Measurements from ENCODE around the gene TAB2.
A peak's percentile ranks its signal among the peaks of the same experiment; 100 is the strongest.
"Not testable (repeated sequence)": the region's sequence is repeated elsewhere in the genome, so short reads cannot be mapped to it uniquely, and the experiment has no call there.

Gene TAB2

DNA sequence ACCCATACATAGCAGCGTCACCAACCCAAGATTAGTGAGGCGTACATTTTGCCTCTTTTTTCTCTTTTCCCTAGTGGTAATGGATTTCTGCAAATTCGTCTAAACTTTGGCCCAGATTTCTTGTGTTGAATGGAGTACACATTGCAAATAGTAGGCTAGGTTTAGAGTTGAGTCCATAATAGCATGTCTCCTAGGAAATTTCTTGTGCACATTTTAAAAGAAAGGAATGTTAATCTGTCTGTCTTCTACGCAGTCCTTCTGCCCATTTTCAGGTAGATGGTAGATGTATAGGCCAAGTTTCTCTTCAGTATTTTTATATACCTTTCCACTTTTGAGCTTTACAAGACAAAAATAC is 15.7 kb downstream of the TAB2 start:
- DNase-seq (ENCODE audit: low read depth): no peak

DNA sequence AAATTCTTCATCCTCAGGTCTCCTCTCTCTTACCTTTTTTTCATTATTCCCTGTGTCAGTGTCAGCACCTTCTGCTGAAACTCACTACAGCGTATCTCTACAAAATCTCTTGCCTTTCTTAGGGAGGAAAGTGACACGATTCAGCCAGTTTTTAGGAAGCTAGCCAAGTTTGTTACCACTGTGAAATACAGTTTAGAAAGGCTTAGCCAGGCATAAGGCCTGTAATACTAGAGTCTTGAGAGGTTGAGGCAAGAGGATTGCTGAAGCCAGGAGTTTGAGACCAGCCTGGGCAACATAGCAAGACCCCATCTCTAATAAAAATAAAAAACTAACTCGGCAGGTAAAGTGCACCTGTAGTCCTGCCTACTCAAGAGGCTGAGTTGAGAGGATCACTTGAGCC is 16.7 kb downstream of the TAB2 start:
- DNase-seq (ENCODE audit: low read depth): no peak

DNA sequence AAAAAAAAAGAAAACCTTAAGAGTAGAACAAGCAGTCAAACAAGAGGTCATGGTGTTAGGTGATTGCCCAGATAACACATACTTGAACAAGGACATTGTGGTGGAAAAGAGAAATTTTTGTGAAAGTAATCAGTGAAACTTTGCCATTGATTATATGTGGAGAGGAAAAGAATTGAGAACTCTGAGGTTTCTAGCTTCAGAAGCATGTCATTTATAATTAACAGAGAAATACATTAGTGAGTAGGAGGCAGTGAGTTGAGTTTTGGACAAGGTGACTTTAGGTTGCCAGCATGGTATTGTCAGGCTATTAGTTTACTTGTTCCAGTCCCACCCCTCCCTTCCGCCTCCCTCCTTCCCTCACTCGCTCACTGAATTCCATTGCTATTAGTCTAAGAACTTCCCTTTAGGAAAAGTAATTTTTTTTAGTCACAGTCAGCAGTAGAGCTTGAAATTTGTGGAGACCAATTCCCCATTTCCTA is 17.2 kb downstream of the TAB2 start:
- no peak for DNase-seq (ENCODE audit: low read depth)

DNA sequence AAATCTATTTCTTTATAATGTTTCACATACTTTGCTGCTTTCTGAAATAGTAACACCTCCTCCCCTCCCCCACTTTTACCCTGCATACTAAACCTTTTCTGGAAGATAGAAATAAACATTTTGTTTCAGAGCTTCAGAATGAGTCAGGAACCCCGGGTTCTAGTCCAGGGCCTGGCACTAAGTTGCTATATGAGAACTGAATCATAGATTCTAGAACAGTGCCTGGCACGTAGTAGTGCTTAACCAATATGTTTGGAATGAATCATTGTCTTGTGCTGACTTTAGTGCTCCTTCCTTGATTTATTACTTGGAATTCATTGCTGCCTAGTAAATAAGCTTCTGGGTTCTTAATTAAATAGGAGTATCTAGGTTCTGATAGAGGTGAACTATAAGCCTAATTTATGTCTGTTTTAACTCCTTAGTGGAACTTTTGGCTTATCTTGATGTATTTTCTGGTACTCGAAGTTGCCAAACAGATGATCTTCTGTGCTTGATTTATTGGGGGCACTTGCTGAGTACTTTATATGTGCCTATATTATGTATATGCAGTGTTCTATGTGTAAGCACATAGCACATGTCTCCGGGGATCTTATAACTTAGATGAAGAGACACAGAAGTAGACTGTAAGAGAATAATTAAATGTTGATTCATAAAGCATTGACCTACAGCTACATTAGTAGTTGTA is 18.6 kb downstream of the TAB2 start:
- peak; percentile 10 for DNase-seq (ENCODE audit: low read depth)

DNA sequence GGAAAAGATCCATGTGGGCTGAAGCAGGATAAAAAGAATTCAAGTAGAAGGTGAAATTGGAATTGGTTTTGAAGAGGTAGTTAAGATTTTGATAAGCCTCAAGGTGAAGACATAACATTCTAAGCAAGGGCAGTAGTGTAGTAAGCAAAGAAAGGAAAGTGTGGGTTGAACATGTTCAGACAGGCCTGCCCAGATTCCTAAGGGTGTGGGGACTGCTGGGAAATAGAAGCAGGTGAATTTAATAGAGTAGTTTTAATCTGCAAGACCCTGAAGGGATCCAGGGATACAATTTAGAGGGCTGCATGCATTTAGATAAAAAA is 19.1 kb downstream of the TAB2 start:
- DNase-seq (ENCODE audit: low read depth): no peak

DNA sequence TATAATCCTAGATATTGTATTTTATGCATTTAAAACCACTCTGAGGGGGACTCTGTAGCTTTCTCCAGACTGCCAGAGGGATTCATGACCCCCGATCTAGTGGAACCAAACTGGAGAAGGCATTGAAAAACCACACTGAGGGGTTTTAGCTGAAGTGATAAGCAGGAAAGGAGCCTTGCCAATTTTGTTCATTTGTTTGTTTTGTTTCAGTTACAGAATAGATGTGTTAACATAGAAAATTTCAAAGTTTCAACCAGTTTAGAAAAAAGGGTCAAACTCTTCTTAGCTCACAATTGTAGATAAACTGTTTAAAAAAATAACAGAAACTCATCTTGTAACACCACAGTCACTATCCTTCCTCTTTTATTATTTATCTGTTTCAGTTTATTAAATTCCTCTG is 19.8 kb downstream of the TAB2 start:
- DNase-seq (ENCODE audit: low read depth): no peak

DNA sequence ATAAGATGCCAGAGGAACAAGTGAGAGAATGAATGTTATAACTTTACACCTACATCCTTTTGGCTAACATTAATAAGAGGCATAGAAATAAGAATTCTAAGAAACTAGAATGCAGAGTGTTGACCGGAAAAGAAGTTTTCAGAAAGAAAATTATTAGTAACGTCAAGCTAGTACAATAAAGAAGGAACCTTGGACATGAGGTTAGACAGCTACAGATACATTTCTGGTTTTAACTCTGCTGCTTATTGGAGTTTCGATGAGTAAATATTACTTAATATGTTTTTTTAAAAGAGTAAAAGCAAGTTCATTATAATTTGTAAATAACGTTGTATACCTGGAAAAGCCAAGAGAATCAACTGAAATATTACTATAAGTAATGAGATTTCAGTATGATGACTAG is 22.7 kb downstream of the TAB2 start:
- DNase-seq (ENCODE audit: low read depth): no peak

DNA sequence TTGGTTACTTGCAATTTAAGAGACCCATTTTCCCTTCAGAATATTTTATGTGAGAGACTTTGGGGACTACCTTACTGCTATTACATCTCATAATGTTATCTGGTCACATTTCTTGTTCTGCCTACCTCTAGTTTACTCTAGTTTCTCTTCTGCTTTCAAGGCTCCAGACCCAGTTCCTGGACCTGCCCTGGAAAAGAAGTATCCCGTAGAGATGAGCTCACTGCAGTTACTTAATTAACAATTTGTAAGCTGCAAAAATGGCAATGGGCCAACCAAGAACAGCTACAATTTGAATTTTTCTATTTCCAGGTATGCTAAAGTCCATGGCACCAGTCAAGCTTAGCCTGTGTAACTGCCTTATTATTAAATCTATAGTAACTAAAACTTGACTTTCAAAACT is 25.0 kb downstream of the TAB2 start:
- DNase-seq (ENCODE audit: low read depth): no peak

DNA sequence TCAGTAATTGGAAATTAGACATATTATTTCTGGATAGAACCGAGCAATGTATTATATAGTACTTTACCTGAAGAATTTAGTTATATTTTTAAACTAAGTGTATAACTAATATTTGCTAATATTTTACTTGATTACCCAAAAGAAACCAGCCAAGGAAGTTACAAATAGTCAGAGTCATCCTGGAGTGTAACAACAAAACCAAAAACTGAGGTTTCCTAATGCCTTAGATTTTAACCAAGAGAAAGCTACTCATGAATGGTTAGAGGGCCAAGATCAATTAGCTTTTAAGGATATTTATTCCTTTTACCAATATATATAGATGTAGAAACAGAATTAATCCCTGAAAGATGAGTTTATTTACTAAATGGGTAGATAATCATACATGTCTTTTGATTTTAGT is 26.0 kb downstream of the TAB2 start:
- DNase-seq (ENCODE audit: low read depth): no peak

DNA sequence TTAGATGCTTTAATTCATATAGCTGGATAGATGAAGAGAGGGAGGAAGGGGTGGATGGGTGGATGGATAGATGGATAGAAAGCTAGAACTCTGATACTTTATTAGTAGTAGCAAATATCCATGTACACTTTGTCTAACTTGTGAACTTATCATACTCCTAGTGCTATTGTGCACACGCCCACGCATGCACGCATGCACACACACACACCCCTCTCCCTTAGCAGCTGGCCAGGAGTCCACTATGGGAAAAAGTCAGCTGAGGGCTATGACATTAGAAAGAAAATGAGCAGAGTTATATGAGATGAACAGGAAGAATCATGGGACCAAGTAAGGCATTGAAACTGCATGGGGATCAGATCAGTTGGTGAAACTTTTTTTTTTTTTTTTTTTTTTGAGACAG is 28.6 kb downstream of the TAB2 start:
- DNase-seq (ENCODE audit: low read depth): no peak

DNA sequence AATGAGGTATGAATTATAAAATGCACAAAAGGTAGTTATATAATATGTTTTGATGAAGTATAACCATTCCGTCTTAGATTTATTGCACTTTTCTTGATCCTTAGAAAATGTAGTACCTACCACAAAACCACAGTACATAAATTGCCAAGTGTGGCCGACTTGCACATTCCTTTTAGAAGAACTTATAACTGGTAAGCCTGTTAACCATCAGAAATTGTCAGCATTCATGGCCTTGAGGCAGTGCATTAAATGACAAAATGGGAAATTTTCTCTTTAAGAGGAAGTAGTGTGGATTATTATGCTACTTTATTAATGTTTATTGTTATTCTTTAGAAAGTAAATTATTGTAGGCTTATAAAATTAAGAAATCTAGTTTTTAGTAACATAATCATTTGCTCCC is 29.6 kb downstream of the TAB2 start:
- DNase-seq (ENCODE audit: low read depth): no peak

DNA sequence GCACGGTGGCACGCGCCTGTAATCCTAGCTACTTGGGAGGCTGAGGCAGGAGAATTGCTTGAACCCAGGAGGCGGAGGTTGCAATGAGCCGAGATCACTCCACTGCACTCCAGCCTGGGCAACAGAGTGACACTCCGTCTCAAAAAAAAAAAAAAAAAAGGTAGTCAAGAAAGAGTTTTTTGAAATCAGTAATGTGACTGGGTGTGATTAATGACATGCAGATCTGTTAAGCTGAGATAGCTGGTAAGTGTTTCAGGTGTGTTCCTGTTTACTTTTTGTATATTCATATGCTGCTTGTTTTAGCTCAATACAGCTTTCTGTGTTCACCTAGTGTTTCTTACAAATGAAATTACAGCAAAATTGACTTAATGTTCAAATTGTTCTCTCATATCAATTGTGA is 31.8 kb downstream of the TAB2 start:
- not testable (repeated sequence) for DNase-seq (ENCODE audit: low read depth)

DNA sequence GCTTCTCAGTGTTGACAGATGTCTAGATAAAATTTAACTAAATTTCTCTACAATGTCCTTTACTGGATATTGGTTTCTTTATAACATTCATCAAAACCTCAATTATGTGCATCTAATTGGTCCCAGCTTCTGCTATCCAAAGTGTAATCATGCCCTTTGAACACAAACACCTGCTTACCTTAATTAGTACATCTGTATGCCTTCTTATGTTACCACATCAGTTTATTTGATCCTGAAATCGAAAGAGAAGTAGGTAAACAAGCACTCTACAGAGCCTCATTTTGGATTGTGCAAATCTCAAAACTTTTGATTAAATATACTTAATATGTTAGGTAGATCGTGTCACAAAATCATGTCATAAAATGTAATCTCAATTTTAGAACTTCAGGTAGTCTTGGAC is 36.5 kb downstream of the TAB2 start:
- no peak for DNase-seq (ENCODE audit: low read depth)

DNA sequence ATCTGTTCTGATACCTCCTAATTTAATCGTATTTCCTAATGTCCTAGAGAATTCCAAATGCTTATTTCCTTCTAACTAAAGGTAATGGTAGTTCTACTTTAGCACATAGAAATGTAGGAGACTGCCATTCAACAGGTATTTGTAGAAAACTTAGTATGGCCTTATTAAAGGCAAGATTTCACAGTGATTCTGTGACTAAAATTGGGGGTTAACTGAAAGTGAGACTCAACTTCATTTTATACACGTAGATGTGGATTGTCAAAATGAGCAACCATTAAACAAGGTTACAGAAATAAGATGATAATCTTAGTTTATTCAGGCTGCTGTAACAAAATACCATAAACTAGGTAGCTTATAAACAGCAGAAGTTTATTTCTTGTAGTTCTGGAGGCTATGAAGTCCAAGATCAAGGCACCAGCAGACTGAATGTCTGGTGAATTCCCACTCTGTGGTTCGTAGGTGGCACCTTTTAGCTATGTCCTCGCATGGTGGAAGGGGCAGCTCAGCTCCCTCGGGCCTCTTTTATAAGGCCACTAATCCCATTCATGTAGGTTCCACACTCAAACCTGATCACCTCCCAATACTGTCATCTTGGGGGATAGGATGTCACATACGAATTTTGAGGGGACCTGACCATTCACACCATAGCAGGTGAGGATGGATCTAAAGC is 38.7 kb downstream of the TAB2 start:
- no peak for DNase-seq (ENCODE audit: low read depth)

DNA sequence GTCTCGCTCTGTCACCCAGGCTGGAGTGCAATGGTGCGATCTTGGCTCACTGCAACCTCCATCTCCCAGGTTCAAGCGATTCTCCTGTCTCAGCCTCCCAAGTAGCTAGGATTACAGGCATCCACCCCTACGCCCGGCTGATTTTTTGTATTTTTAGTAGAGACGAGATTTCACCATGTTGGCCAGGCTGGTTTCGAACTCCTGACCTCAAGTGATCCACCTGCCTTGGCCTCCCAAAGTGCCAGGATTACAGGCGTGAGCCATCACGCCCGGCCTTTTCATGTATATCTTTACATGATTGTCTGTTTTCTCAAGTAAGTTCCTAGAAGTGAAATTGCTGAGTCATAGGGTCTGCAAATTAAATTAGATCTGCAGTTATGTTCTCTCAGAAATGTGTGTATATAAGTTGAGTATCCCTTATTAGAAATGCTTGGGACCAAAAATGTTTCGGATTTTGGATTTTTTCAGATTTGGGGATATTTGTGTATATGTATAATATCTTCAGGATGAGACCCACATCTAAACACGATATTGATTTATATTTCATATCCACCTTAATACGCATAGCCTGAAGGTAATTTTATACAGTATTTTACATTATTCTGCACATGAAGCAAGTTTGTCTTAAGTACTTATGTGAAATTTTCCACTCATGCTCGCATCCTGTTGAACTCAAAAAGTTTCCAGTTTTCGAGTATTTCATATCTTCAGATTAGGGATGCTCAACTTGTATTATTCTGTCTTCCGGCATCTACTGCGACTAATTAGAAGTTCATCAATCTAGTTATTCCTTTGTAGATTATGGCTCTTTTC is 40.4 kb downstream of the TAB2 start:
- no peak for DNase-seq (ENCODE audit: low read depth)

DNA sequence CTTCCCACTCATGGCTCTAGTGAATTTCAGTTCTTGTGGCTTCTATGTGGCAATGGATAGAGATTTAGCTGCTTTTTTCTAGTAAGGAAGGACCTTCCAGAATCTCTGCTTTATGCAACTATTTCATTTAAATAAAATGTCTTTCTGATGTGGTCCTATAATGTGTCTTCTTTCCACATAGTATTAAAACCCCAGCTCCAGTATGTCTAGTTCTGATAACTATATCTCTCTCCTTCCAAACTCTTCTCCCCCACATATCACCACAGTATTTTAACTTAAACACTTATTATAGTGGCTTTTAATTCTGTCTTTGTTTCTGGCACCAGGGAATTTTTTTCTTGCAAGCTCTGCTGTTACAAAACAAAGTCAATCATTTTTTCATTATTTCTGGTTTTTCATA is 41.9 kb downstream of the TAB2 start:
- no peak for DNase-seq (ENCODE audit: low read depth)

DNA sequence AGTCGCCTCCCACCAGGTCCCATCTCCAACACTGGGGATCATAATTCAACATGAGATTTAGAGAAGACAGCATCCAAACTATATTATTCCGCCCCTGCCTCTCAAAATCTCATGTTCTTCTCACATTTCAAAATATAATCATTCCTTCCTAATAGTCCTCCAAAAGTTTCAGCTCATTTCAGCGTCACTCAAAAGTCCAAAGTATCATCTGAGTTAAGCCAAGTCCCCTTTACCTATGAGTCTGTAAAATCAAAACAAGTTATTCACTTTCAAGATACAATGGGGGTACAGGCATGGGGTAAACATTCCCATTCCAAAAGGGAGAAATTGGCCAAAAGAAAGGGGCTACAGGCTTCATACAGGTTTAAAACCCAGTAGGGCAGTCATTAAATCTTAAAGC is 43.0 kb downstream of the TAB2 start:
- DNase-seq (ENCODE audit: low read depth): no peak

DNA sequence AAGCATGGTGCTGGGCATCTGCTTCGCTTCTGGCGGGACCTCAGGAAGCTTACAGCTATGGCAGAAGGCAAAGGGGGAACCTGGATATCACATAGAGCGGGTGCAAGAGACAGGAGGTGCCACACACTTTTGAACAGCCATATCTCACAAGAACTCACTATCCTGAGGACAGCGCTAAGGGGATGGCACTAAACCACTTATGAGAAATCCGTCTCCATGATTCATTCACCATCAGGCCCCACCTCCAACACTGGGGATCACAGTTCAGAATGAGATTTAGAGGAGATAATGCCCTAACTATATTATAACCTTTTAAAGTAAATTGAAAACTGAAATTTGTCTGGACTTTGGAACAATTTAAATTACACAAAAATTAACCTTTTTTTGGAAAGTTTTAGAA is 44.8 kb downstream of the TAB2 start:
- no peak for DNase-seq (ENCODE audit: low read depth)

DNA sequence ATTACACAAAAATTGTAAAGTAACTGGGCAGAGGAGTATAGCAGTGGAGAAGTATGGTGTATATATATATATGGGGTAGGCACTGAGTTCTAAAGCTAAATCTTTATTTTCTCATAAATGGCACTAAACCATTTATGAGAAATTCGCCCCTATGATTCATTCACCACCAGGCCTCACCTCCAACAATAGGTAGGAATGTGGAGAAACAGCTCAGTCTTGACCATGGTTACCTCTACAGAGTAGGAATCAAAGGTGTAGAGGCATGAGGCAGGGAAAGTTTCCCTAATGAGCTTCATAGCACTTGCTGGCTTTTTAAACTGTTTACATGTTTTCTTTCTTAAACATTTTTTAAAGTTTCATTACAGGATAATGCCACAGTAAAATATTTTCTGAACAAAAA is 45.6 kb downstream of the TAB2 start:
- DNase-seq (ENCODE audit: low read depth): no peak

DNA sequence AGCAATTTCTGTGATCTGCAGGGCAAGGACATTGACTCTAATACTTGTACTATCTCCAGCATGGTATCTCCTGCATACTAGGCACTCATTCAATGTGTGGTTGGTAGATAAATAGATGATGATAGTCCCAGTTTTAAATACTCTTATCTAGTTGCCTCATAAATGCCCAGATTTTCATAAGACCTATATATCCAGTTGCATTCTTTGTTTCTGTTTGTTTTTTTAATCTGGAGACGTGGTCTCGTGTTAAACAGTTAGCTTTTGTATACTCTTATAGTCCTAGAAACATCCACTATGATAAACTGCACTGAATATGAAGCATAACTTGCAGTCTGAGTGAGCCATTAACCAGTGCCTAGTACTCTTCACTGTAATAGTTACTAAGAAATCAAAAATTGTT is 47.0 kb downstream of the TAB2 start:
- no peak for DNase-seq (ENCODE audit: low read depth)

DNA sequence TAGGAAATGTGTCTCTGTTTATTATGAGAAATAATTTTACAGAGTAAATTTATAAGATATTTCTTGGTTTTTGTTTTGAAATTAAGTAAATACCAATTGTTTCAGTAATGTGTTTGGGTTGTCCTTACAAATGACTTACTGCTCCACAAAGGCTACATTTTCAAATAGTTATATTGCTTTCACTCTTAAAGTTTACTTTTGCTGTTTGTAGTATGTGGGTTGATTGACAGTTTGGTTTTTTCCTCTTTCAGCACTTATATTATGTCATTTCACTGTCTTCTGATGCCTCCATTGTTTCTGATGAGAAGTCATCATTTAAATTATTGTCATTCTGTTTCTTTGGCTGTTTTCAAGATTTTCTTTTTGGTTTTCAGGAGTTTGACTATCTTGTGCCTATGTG is 47.7 kb downstream of the TAB2 start:
- DNase-seq (ENCODE audit: low read depth): no peak

DNA sequence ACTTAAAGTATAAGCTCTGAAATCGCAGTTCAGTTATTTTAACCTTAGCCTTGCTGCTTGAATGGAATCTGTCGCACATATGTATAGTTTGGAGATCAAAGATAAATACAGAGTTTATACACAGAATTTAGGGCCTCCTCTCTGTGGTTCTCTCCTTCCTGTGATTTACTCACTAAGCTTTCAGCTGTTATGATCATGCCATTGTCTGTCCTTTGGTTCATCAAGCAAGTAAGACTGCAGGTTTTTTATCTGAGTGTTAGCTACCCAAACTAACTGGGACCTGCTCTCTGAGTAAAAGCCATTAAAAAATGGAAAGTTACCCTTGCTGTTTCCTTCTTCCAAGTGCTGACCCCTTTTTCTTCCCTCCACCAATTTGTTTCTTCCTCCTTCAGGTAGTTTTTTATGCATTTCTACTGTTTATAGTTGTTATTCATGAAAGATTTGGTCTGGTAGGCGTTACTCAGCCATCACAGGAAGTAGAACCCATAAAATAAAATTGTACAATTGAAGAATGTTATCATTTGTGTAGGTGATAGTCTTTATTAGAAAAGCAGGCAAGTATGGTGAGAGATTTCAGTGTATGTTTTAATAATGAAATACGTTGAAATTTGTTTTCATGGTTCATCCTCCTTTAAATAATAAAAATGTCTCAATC is 48.9 kb downstream of the TAB2 start:
- no peak for DNase-seq (ENCODE audit: low read depth)

DNA sequence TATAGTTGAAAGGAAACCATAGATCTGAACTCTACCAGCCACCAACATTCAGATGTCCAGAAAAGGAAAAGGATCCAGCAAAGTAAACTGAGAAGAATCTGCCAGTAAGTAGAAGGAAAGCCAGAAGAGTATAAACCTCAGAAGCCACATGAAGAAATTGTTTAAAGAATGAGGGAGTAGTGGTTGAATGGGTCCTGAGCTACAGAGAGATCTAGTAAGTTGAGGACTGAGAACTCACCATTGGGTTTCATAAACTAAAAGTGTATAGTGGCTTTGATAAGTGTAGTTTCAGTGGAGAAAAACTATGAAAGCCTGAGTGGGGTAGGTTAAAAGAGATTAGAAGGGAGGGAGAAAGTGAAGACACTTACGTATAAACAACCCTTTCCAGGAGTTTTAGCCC is 50.6 kb downstream of the TAB2 start:
- no peak for DNase-seq (ENCODE audit: low read depth)

All from activated gamma-delta T cell treated with anti-CD3 and anti-CD28 coated beads, Interleukin-2, amount 50 U/mL, for 16 hours (primary cell).